SK-N-MC (cell line): Measurements from ENCODE around the gene KCTD16.

Experiments used
- EZH2 ChIP-seq: fragments of 200-600 bp; sonication (generic); IDR thresholded peaks from one replicate; pipeline ENCODE4 v1.6.1; 2017; ENCODE audit warnings: antibody characterized with exemption
- FOXP2 ChIP-seq: optimal IDR thresholded peaks from 2 replicates; pipeline ENCODE3; 2011; ENCODE audit warnings: mild to moderate bottlenecking, moderate library complexity; ENCODE audit not compliant: insufficient read depth; ENCODE audit errors: extremely low read length, control extremely low read depth
- POLR2AphosphoS5 ChIP-seq: IDR thresholded peaks from 2 replicates; pipeline ENCODE4 v1.6.1; 2012; ENCODE audit warnings: mild to moderate bottlenecking, low read depth, low read length, borderline replicate concordance

DNA sequence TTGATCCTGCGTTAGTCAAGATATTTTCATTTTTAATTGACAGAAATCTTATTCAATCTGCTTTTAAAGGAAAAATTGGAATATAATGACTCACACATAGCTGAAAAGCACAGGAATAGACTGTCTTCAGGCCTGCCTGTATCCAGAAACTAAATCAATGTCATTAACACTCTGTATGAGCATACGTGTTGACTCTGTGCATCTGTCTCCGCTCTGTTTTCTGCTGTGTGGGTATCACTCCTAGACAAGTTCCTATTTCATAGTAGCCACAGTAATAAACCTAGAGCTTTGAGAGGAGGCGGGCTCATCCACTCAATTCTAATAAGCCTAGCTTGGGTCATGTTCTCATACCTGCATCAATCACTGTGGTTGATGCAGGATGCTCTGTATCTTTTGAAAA is 267.6 kb downstream of the KCTD16 start:
- no peak for TF ChIP-seq EZH2
- no peak for TF ChIP-seq POLR2AphosphoS5
- TF ChIP-seq FOXP2, result no peak
